Activated T-cell treated with anti-CD3 and anti-CD28 coated beads, Interleukin-2, amount 50 U/mL, for 4 hours (primary cell): ENCODE data around the gene DDX23. TPM values are rescaled to one million over a fixed set of nuclear protein-coding genes. Genes with fewer than 3 reads are reported as not detected.
"Not testable (repeated sequence)": the region's sequence is repeated elsewhere in the genome, so short reads cannot be mapped to it uniquely, and the experiment has no call there.

Source experiments
- ATAC-seq, 2 donors: fragments of 200-7000 bp; cut with Tn5 transposase; one replicate each; pipeline ENCODE4 v1.10.0; 2021
- DNase-seq: peaks from one replicate; pipeline ENCODE4 v3.0.0-alpha.2; 2020
- H3K27me3 Mint-ChIP-seq: one replicate; pipeline ENCODE4 v1.8.0; 2021; ENCODE audit warnings: low read depth, mixed read lengths
- H3K36me3 Mint-ChIP-seq: one replicate; pipeline ENCODE4 v1.8.0; 2022; ENCODE audit warnings: mixed read lengths; ENCODE audit not compliant: insufficient read depth
- H3K4me1 Mint-ChIP-seq: one replicate; pipeline ENCODE4 v1.8.0; 2021; ENCODE audit warnings: low read depth, mixed read lengths
- H3K4me3 Mint-ChIP-seq: one replicate; pipeline ENCODE4 v1.8.0; 2021; ENCODE audit warnings: mild to moderate bottlenecking, moderate library complexity, mixed read lengths
- H3K9me3 Mint-ChIP-seq: one replicate; pipeline ENCODE4 v1.8.0; 2021; ENCODE audit warnings: mixed read lengths
- total RNA-seq, 3 donors: library from RNA; stranded (reverse); gene quantifications; one replicate each; pipeline ENCODE4 v1.2.1, GENCODE V29; 2021

Gene DDX23
- total RNA-seq, 3 donors from 2014 or later = 117 to 127 (median 126) TPM

GRCh38 chr12:48873534-48873933 lies 21.6 kb upstream of the DDX23 start:
- not testable (repeated sequence) for DNase-seq, H3K4me1 Mint-ChIP-seq, ATAC-seq

DNA sequence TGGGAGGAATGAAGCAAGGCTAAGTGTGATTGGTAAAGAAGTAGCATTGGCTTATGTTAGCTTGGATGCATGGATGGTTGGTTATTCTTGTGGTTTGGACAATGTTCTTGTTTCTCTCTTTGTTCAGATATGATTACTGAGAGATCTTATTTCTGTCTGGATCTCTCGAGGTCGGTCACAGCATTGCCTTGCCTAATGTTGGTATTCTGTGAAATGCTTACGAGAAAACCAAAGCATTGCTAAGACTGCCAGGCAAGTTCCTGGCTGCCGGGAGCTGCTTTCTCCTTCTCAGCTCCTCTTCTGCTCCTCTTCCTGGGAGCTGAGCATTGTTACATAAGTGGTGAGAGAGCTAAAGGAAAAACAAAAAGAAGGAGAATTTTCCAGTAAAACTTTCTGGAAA lies 21.1 kb upstream of the DDX23 start:
- Mint-ChIP-seq H3K4me1 (no peaks in the 10 kb centered on the region), H3K4me3 (no peak overlapping the region), H3K9me3 (no peaks in the 10 kb centered on the region), H3K36me3 (no peaks in the 10 kb centered on the region), H3K27me3 (peaks cover 3% of the 10 kb centered on the region)
- ATAC-seq (no peak), DNase-seq (no peak)

More at GRCh38 chr12:48873534-48873933, 21.6 kb upstream of the DDX23 start:
- not testable (repeated sequence) for H3K36me3 Mint-ChIP-seq, H3K27me3 Mint-ChIP-seq, H3K4me3 Mint-ChIP-seq, H3K9me3 Mint-ChIP-seq

DNA sequence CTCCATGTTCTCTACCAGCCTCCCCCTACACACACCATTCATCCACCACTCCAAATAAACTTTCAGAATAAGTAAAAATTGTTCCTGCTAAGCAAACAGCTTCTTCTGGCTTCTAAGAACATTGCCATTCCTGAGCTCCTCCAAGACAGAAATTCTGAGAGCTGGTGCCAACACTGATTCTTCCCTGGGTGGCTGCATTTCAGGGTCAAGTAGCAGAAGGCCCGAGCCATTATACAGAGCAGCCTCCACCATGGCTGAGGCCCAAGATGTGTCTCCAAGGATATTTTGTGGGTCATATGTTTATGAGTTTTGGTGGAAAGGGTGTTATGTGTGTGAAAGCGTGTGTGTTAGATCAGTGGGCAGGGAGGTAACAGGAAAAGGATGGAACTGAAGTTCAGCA lies 17.2 kb upstream of the DDX23 start:
- Mint-ChIP-seq H3K4me1 (peaks cover 20% of the 10 kb centered on the region), H3K27me3 (peaks cover 5% of the 10 kb centered on the region), H3K4me3 (no peak overlapping the region), H3K36me3 (no peaks in the 10 kb centered on the region), H3K9me3 (no peaks in the 10 kb centered on the region)
- no peak for DNase-seq
- ATAC-seq = no peak

- Mint-ChIP-seq H3K4me1 (peaks cover 26% of the 10 kb centered on the region), H3K9me3 (no peaks in the 10 kb centered on the region), H3K4me3 (no peak overlapping the region), H3K36me3 (no peaks in the 10 kb centered on the region), H3K27me3 (peaks cover 12% of the 10 kb centered on the region)
- ATAC-seq (no peak), DNase-seq (no peak)
Observed at GRCh38 chr12:48868451-48868850, 16.5 kb upstream of the DDX23 start.

DNA sequence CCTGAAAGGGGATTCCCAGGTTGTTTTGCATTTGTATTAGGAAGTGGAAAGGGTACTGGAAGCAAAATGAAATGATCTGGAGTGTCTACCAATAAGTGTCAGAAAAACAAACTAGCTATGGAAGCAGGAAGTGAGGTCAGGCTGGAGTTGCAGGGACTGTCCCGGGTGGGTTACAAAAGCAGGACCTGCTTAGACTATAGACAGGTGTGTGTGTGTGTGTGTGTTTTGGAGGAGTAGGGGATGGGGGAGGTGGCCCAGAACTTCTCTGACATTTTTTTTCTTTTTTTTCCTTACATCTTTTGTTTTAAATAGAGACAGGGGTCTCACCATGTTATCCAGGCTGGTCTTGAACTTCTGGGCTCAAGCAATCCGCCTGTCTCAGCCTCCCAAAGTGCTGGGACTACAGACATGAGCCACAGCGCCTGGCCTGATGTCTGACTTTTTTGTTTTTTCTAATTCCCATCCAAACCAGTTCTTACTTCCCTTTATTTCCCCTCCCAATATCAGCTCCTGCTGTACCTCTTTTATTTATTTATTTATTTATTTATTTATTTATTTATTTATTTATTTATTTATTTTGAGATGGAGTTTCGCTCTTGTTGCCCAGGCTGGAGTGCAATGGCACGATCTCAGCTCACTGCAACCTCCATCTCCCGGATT lies 14.2 kb upstream of the DDX23 start:
- Mint-ChIP-seq H3K27me3 (peaks cover 26% of the 10 kb centered on the region), H3K4me3 (peak overlapping the region; percentile 86), H3K4me1 (peaks cover 26% of the 10 kb centered on the region), H3K36me3 (no peaks in the 10 kb centered on the region), H3K9me3 (no peaks in the 10 kb centered on the region)
- DNase-seq (no peak), ATAC-seq (peak; percentile 57 to 64)

- Mint-ChIP-seq H3K27me3 (peaks cover 23% of the 10 kb centered on the region), H3K9me3 (no peaks in the 10 kb centered on the region), H3K4me3 (peak within 1 kb of the TSS; percentile 86), H3K36me3 (no peaks in the 10 kb centered on the region), H3K4me1 (peaks cover 26% of the 10 kb centered on the region)
- peak; percentile 78 for DNase-seq
- peak; percentile 98 for ATAC-seq
Observed at GRCh38 chr12:48865281-48866051, 13.5 kb upstream of the DDX23 start, which contains the start of gene RND1. RND1 (minus strand) TSS chr12:48865870; CDS start chr12:48865767, 103 bp downstream.

- H3K27me3 Mint-ChIP-seq = peaks cover 23% of the 10 kb centered on the region
- DNase-seq = no peak
- no peaks in the 10 kb centered on the region for H3K9me3 Mint-ChIP-seq
- H3K4me1 Mint-ChIP-seq = peaks cover 26% of the 10 kb centered on the region
- no peak overlapping the region for H3K4me3 Mint-ChIP-seq
- no peaks in the 10 kb centered on the region for H3K36me3 Mint-ChIP-seq
- no peak for ATAC-seq
Observed at GRCh38 chr12:48863291-48863690, 11.3 kb upstream of the DDX23 start.

DNA sequence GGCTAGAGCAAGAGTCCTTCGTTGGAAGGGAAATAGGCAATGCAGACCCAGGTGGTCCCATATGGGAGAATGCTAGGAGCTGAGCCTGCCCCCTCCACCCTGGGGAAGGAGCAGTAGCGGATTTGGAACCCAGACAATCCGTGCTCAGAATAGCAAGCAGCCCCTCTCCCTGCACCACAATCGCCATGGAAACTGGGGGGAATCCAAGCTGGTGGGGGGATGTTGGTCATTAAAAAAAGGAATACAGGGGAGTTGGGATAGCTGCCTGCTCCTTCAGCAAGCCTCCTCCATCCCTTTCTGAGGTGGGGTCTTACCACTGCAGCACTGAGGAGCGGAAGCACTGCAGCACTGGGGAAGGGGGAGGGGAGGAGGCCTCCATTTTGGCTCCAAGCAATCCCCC lies 10.8 kb upstream of the DDX23 start:
- no peaks in the 10 kb centered on the region for H3K9me3 Mint-ChIP-seq
- H3K4me1 Mint-ChIP-seq = peaks cover 26% of the 10 kb centered on the region
- H3K4me3 Mint-ChIP-seq = no peak overlapping the region
- DNase-seq (no peak), ATAC-seq (no peak)
- H3K36me3 Mint-ChIP-seq = no peaks in the 10 kb centered on the region
- H3K27me3 Mint-ChIP-seq = peaks cover 23% of the 10 kb centered on the region

GRCh38 chr12:48861111-48861510 lies 9.1 kb upstream of the DDX23 start:
- Mint-ChIP-seq H3K4me1 (peaks cover 24% of the 10 kb centered on the region), H3K36me3 (no peaks in the 10 kb centered on the region), H3K9me3 (no peaks in the 10 kb centered on the region), H3K27me3 (peaks cover 23% of the 10 kb centered on the region), H3K4me3 (no peak overlapping the region)
- DNase-seq = no peak
- no peak for ATAC-seq

DNA sequence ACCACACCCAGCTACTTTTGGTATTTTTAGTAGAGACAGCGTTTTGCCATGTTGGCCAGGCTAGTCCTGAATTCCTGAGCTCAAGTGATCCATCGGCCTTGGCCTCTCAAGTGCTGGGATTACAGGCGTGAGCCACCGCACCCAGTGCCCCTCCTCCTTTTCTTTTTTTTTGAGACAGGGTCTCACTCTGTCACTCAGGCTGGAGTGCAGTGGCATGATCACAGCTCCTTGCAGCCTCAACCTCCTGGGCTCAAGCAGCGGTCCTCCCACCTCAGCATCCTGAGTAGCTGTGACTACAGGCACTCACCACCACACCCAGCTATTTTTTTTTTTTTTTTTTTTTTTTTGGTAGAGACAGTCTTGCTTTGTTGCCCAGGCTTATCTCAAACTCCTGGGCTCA lies 8.3 kb upstream of the DDX23 start:
- not testable (repeated sequence) for H3K9me3 Mint-ChIP-seq, DNase-seq, H3K4me3 Mint-ChIP-seq, H3K36me3 Mint-ChIP-seq, ATAC-seq
- H3K27me3 Mint-ChIP-seq = peaks cover 23% of the 10 kb centered on the region
- H3K4me1 Mint-ChIP-seq = peaks cover 16% of the 10 kb centered on the region

GRCh38 chr12:48859607-48860006 lies 7.6 kb upstream of the DDX23 start:
- H3K4me3 Mint-ChIP-seq = no peak overlapping the region
- no peaks in the 10 kb centered on the region for H3K36me3 Mint-ChIP-seq
- peaks cover 10% of the 10 kb centered on the region for H3K4me1 Mint-ChIP-seq
- H3K27me3 Mint-ChIP-seq = peaks cover 23% of the 10 kb centered on the region
- DNase-seq (no peak), ATAC-seq (no peak)
- no peaks in the 10 kb centered on the region for H3K9me3 Mint-ChIP-seq

DNA sequence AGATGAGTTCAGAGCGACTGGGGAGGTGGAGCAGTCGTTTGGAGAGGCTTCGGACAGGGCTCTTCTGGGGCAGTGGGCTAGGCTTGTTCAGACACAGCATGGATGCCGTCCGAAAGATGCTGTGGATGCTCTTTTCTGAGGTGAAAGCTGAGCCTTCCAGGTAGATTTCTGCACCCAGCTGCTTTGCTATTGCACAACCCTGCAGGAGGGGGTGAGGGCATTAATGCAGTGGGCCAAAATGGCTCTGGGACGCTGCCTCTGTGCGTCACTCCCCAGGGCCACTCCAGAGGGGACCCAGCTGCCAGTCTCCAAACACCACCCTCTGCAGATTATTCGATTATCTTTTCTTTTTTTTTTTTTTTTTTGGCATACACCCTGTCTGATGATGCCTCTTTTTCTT lies 6.1 kb upstream of the DDX23 start:
- Mint-ChIP-seq H3K4me1 (peaks cover 4% of the 10 kb centered on the region), H3K9me3 (no peaks in the 10 kb centered on the region), H3K4me3 (no peak overlapping the region), H3K36me3 (no peaks in the 10 kb centered on the region), H3K27me3 (peaks cover 10% of the 10 kb centered on the region)
- no peak for DNase-seq
- no peak for ATAC-seq

- DNase-seq (no peak), ATAC-seq (no peak)
- Mint-ChIP-seq H3K4me3 (no peak overlapping the region), H3K36me3 (no peaks in the 10 kb centered on the region), H3K9me3 (no peaks in the 10 kb centered on the region), H3K27me3 (peaks cover 5% of the 10 kb centered on the region), H3K4me1 (peaks cover 10% of the 10 kb centered on the region)
Observed at GRCh38 chr12:48857278-48857994, 5.5 kb upstream of the DDX23 start.

DNA sequence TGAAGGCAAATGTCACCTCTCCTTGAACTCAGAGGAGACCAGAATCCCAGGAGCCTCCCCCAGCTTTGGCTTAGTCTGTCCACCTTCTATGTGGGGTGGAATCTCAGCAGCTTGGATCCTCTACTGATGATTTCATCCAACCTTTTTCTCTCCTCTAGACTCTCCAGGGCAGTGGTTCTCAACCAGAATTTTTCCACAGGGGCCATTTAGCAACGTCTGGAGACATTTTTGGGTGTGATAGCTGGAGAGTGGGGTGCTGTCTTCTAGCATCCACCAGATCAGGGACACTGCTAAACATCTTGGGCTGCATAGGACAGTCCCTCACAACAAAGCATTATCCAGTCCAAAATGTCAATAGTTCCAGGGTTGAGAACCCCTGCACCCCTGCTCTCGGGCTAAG lies 4.4 kb upstream of the DDX23 start:
- H3K4me1 Mint-ChIP-seq = peaks cover 10% of the 10 kb centered on the region
- H3K36me3 Mint-ChIP-seq = peaks cover under 1% of the 10 kb centered on the region
- ATAC-seq = no peak
- no peak for DNase-seq
- no peaks in the 10 kb centered on the region for H3K9me3 Mint-ChIP-seq
- H3K4me3 Mint-ChIP-seq = no peak overlapping the region
- no peaks in the 10 kb centered on the region for H3K27me3 Mint-ChIP-seq
